Measurements from ENCODE around the gene CES1.
"Not testable (repeated sequence)": the region's sequence is repeated elsewhere in the genome, so short reads cannot be mapped to it uniquely, and the experiment has no call there.

Gene CES1

DNA sequence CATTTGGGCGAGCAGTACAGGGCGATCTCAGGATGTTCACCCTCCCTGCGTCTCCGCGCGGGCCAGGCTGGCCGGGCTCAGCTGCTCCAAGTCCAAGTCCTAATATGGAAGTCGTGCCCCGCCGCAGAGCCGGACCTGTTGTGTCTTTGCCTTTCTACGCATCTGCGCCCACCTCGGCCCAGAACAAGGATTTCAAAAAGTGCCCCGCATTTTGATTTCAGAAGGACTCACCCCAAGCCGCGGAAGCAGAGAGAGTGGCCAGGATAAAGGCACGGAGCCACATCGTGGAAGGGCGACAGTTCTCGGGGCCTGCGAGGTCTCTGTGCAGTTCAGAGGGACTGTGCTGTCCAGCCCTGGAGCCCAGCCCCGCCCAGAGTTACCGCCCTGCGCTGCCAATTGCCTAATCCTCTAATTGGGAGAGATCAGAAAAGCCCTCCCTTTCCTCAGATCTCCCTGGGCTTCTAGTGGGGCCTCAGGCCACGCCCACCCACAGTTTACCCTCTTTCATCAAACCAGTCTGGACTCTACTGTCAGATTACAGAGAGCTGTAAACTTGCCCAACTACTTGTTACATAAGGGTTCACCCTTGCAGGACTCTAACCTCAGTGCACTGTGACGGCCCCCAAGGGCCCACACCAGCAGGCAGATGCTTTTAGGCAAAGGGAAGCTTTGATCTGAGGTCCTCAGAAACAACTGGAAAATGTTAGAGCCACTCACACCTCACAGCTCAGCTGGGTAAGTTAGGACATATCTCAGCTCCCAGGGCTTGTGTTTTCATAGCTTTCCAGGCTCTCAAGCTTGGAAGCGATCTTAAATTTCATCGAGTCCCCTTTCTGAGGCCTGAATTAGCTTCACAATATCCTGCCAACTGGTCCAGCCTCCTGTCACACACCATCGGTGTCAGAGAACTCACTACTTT, at the start of gene CES1:
Gene CES1 (minus strand): TSS at position 324 of the 919 bp plus-strand sequence. CDS start 41 bp downstream, at position 283.
- DNase-seq (ENCODE audit: low read depth), result no peak

DNA sequence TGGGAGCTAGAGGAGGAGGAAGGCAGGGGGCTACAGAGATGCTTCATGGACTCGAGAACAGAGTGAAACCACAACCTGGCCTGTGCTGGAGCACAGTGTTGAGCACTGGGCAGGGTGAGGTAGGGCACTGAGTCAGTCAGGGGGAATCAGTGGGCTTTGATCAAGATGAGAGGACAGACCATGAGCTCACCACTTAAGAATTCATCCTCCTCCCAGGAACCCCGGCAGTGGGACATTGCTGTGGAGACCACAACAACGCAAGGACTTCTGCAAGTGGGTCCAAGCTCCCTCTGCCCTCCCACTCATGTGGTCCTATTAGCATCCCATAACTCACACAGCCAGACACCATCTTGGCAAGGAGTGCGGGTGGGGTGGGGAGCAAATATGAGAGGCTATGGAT, 44.0 kb upstream of the CES1 start:
- no peak for DNase-seq (ENCODE audit: low read depth)

DNA sequence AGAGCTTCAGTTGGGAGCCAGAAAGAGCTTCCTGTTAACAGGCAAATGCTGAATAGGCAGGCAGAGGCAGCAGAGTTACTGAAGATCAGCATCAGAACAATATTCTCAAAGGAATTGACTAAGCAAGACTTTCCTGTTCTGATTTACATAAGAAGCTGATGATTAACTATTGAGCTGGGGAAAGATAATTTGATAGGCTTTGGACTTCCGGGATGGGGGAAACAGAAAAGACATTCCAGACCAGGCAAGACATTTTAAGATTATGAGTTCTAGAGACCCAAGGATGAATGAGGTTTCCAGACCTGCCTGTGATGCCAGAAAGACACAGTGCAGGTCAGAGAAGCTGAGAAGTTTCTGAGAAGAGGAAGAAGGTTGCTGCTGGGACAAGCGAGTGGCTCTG, 42.4 kb upstream of the CES1 start, which contains the start of gene CES5A:
Gene CES5A (minus strand): TSS at position 101 of the 400 bp plus-strand sequence. CDS start 152 bp downstream, outside the sequence.
- DNase-seq (ENCODE audit: low read depth), result no peak

DNA sequence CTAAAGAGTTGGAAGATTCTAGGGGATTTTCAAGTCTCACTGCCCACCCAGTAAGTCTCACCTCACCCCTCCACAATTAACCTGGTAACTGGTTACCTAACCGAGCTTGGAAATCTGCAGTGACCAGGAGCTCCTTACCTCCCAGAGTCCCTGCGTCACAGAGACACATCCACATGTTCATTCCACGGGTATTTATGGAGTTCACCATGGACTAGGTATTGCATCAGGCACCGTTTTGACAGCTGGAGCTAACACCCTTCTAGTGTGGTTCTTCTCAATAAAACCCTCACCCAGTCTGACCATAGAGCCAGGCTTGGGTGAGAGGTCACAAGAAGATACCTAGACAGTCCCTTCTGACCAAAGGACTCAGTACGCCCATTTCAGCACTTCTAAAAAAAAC, 40.2 kb upstream of the CES1 start:
- DNase-seq (ENCODE audit: low read depth), result no peak

DNA sequence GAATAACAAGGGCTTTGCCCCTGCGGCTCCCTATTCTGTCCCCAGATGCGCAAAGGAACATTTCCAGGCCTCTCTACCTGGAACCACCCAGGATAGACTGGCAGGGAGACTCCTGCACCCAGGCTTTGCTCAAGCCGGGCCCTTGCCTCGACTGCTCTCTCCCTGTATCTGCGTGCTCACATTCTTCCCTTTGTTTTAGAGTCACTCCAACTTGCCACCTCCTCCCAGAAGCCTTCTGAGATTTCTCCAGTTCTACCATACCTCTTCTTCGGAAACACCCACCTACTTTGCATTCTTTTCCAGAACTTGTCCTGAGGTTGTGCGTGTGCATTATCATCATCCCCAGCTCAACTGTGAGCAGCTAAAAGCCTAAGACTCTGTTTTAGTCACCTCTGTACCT, 39.2 kb upstream of the CES1 start:
- DNase-seq (ENCODE audit: low read depth), result no peak

DNA sequence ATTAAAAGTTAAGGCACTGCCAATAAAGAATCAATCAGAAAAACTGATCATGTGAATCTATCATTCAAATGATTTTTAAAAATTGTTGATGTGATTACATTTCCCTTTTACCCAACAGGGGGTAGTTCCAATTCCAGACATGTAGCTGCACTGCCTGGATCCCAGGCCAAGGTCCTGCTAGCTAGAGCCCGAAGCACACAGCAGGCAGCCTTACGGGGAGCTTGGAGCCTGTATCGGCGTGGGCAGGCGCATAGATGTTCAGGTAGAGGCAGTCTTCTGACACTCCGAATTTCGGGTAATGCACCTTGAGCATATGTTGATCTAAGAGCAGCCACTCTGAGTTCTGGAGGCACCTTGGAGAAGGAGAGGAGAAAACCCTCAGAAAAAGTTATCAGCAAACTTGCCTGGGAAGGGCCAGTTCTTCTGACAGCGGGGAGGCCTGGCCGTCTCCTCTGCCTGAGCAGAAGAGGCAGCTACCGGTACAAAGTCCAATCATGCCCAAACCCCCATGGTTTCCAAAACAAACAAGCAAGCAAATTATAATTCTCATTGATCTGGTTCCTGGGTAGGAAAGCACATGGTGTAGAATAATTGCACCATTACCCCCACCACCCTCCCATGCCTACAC, 38.6 kb upstream of the CES1 start:
- DNase-seq (ENCODE audit: low read depth), result no peak

DNA sequence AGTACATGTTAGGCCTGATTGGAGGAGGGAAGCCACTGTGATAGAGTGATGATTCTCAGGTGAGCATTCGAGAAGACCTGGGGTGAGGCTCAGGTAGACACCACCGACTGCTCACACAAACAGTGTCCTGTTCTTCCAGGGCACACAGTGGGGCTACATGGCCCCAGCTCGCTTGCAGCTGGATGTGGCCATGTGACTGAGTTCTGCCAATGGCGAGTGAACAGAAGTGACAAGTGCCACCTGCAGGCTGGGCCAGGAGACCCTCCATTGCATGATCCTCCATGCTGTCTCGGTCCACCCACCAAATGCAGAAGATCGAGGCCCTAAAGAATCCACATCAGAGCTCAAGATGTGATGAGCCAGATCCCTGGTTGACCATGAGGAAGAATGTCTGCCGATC, 36.1 kb upstream of the CES1 start:
- no peak for DNase-seq (ENCODE audit: low read depth)

DNA sequence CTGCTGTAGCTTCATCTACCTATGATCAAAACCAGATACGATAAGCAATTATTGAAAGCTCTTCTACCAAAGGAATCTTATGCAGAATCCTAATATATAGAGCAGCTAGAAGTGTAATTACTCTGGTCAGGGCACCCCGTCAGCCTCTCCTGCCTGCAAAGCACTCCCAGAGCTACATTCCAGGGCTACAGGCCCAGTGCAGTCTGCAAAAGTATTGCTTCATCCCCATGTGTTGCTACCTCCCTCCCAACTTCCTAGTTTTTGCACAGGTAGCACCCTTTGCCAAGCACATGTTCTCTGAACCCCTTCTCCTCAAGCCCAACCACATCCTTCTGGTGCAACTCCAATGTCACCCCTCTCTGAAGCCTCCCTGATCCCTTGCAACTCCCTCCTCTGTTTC, 35.2 kb upstream of the CES1 start:
- DNase-seq (ENCODE audit: low read depth), result no peak

DNA sequence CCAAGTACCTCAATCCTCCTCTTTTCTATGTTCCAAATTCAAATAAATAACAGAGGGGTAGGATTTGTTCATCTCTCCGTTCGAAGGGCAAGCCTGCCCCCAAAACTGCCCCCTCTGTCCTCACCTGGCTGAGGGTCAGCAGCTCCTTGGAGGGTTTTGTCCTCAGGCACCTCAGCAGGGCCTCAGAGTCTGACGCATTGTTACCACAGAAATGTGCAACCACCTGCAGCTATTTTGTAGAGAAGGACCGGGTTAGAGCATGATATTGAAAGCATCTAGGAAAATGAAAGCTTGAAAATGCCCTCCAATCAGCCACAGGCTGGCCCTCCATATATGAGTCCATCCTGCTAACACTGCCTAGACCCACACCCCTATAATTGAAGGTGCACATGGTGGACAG, 28.4 kb upstream of the CES1 start:
- no peak for DNase-seq (ENCODE audit: low read depth)

DNA sequence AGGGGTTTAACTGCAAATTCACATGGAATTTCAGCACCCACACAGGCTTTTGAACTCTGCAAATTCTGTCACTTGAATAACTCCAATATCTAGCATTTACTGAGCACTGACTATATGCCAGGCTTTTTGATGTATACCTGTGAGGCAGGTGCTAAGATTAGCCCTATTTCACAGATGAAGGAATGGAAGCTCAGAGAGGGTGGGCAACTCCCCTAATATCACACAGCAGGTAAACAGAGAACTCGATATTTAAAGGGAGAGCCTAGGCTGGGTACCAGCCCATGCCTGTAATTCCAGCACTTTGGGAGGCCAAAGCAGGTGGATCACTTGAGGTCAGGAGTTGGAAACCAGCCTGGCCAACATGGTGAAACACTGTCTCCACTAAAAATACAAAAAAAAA, 24.8 kb upstream of the CES1 start:
- DNase-seq (ENCODE audit: low read depth), result not testable (repeated sequence)

DNA sequence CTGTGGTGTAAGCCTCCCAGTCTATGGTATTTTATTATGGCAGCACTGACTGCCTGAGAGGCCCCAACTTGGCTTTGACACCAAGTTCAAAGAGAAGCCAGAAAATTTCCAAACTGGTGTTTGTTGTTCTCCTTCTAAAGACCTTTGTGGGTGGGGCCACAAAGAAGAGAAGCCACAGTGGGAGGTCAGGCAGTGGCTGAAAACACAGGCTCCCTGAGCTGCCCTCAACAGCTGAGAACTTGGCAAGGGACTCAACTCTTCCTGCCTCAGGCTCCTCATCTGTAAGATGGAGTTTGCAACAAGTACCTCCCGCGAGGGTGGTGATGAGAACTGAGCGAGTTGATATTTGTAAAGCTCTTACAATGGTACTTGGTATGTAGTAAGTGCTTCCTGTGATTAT, 24.1 kb upstream of the CES1 start:
- DNase-seq (ENCODE audit: low read depth), result no peak

DNA sequence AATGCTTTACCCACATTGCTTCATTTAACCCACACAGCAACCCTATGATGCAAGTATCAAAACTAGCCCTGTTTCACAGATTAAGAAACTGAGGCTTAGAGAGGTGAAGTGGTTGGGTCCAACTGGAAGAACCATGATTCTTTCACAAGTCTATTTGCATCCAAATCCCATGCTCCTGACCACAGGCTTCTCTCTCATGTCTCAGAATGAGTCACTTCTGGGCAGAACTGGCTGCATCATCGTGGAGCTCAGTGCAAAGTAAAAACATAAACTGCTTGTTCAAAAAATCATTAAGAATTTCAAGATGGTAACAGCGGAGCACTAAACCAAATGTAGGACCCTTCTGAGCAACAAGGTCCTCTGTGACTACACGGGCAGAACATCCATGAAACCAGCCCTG, 20.2 kb upstream of the CES1 start:
- no peak for DNase-seq (ENCODE audit: low read depth)

DNA sequence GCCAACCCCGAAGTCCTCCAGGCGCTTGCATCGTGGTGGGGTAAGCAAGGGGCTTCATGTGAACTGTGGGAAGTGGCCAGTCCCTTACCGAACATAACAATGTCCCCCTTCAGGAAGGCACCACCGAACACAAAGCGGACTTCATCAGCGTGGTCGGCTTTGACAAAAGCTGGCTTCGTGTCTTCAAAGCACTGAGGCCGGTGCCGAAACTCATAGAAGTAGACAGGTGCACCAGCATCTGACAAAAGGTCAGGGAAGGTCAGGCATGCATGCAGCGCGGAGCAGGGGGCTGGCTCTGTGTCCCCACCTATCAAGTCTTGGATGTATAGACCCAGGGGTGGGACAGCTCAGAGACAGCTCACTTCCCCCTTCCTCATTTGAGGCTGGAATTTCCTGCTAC, 16.6 kb upstream of the CES1 start:
- DNase-seq (ENCODE audit: low read depth), result no peak

DNA sequence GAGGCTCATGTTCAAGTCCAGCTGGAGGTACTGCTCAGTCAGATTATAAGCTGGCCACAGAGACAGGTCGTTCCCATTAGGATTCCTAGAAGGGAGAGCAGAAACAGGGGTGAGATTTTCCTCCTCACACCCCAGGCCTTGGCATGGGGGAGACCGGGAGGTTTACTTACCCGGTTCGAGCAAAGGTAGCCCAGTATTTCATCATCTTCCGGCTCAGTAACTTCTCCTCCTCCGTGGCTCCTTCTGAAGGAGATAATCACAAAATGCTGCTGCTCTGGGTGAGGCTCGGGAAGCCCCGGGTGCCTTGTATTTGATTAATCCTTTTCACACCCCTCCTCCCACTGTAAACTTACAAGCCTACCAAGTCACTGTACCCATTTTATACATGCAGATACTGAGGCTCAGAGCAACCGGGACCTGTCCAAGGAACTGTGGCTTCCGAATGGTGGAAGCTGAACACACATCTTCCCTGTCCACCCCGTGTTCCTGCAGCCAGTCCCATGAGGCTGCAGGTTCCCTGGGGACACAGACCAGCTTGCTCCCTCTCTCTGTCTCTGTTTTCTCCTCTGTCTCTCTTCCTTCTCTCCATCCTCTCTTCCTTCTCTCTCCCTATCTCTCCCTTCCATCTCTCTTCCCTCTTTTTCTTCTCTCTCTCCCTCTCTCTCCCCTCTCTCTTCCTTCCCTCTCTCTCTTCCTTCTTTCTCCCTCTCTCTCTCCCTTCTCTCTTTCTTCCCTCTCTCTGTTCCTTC, 13.9 kb upstream of the CES1 start:
- no peak for DNase-seq (ENCODE audit: low read depth)

DNA sequence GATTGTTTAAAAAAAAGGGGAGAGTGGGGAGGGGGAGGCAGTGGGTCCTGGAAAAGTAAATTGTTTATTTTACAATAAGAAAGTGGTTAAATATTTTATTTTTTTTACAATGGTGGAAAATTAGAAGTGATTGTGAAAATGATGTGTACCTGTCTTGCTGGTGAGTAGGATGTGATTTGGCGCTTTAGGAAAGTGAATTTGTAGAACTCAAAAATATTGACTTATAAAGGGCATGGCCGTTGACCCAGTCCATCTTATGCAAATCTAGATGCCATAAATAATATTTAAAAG, 10.2 kb upstream of the CES1 start:
- DNase-seq (ENCODE audit: low read depth), result no peak

DNA sequence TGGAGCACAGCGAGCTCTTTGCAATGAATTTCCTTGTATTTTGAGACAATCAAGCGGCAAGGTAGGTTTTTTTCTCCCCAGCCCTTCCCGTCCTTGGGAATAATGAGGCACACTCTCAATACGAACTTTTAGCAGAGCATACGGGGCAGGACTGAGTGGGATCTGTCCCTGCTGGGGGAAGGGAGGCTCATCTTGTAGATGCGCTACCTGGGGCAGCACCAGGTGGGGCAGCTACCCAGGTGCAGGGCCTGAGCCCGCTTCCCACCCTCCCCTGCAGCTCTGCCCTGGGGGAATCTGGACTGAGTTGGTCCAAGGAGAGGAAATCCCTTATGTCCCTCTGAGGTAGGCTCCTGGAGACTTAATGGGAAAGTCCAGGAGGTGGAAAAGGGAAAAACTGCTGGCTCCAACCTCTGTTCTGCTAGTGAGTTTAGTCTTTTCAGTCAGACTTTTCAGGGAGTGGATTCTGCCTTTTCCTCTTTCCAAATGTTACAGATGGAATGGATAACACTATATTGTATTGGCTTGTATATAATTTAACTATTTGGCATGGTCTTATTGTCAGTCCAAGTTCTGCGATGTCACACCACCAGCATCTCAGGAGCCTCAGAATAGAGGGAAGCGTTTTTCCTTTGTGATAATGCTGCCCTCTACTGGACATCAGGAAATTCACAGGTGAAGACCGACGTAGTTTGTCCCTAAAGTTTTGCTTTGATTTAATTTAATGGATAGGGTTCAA, 9.6 kb upstream of the CES1 start:
- DNase-seq (ENCODE audit: low read depth), result no peak

DNA sequence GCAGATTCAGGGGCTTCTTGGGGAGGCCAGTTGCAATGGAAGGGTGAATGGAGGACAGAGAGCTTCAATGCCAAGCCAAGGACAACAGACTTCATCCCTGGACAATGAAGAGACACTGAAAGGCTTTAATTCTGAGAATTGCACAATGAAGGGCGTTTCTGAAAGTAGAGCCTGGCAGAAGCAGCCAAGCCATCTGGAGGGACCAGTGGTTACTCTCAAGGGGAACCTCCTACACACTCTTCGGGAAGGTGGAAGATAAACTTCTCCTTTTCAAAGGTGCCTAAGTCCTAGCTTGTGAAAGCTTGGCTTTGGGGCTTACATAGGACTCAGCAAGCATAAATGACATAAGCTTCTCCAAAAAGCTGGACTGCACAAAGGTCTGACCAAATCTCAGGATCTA, 6.2 kb upstream of the CES1 start:
- DNase-seq (ENCODE audit: low read depth), result no peak

DNA sequence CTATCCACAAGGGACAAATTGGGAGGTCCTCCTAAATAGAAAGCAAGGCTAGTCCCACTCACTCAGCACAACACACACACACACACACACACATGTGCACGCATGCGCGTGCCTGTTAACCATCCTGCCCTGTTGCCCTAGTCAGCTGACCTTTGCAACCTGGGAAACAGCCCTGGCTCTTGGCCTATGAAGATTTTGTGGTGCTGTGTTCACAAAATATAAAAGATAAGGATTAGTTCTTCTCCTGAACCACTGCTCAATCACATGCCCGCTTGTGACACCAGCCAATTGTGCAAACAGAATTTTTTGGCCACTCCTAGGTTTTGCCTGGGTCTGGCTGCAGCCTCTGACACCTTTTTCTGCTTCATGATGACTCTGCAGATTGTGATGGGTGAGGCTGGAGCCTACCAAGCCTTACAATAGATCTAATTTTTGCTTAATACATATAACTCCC, 3.3 kb upstream of the CES1 start:
- no peak for DNase-seq (ENCODE audit: low read depth)

DNA sequence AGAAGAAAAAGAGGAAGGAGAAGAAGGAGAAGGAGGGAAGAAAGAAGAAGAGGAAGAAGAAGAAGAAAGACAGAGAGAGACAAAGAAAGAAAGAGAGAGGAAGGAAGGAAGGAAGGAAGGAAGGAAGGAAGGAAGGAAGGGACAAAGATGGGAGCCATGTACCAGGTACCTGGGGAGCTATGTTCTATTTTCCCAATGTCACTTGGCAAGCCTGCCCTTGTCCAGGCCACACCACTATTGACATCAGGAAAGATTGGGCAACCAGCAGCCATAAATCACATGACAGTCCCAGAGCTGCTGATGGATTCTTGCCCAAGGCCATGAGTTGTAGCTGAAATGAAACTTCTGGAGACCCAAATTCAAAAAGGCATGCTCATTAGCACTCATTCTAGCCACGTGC, 2.7 kb upstream of the CES1 start:
- DNase-seq (ENCODE audit: low read depth), result no peak

DNA sequence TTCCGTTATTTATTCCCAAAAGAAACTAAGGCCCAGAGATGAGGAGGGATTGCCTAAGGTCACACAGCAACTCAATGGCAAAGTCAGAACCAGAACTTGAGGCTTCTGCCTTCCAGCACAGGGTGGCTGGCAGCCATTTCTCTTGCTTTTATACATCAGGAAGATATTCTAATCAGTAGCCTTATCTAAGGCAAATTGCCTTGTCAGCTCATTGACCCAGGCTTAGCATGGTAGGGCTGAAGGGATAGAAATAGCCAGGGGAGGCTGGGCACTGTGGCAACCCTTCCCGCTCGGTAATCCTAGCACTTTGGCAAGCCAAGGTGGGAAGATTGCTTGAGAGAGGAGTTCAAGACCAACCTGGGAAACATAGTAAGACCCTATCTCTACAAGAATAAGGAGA, 2.3 kb upstream of the CES1 start:
- DNase-seq (ENCODE audit: low read depth), result not testable (repeated sequence)

DNA sequence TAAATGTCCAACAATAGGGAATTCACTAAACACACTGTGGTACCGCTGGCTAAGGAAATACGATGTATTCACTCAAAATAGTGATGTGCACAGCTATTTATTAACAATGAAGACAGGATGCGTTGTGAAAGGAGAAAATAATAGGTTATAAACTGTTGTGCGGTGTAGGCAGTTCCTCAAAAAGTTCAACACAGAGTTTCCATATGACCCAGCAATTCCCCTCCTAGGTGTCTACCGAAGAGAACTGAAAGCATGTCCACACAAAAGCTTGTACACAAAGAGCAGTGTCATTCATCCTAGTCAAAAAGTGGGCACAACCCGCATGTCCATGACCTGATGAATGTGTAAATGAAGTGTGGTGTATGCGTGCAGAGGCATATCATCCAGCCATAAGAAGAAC, 1.2 kb upstream of the CES1 start:
- no peak for DNase-seq (ENCODE audit: low read depth)

DNA sequence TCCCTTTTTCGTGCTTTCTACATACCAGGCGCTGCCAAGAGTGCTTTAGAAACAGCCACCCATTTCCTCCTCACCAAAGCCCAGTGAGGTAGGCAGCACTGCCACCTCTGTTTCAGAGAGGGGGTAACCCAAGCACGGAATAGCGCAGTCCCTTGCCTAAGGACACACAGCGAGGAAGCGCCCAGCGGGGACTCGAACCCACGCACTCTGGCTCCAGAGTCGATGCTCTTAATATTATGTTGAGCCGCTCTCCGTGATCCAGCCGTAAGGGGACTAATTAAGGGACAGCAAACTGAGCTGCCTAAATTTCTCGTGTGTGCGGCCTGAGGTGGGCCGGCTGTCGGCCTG, 497 bp downstream of the CES1 start:
- DNase-seq (ENCODE audit: low read depth), result no peak
